ENCODE measurements around the gene FCF1. TPM values are rescaled to one million over a fixed set of nuclear protein-coding genes. Genes with fewer than 3 reads are reported as not detected.
A peak's percentile ranks its signal among the peaks of the same experiment; 100 is the strongest.

FCF1 gene
- polyA plus RNA-seq, 1 donor from 2014 or later: 39.8 TPM

- Histone ChIP-seq H3K27me3 (ENCODE audit: insufficient read depth, low read depth, low read length) (no peaks in the 10 kb centered on the region), H3K27ac (ENCODE audit: low read length) (no peak overlapping the region), H3K9me3 (ENCODE audit: low read length) (no peaks in the 10 kb centered on the region), H3K4me3 (ENCODE audit: low read length) (no peak overlapping the region), H3K4me2 (ENCODE audit: low read length) (no peak overlapping the region), H2AFZ (ENCODE audit: low read depth, low read length) (no peak overlapping the region), H3K9ac (ENCODE audit: low read length) (no peak overlapping the region), H3F3A (ENCODE audit: insufficient read depth, low read length, poor library complexity, severe bottlenecking) (no peaks in the 10 kb centered on the region), H3K36me3 (ENCODE audit: insufficient read depth, low read length) (no peaks in the 10 kb centered on the region), H4K20me1 (ENCODE audit: insufficient read depth) (no peaks in the 10 kb centered on the region), H3K9me2 (ENCODE audit: insufficient read depth, low read length) (no peaks in the 10 kb centered on the region), H3K79me2 (replicated peaks; ENCODE audit: insufficient read depth, low read length) (peaks cover 42% of the 10 kb centered on the region)
- TF ChIP-seq EP300 (conservative IDR thresholded peaks at IDR 0.05; ENCODE audit: poor library complexity, severe bottlenecking) (no peak), POLR2AphosphoS5 (IDR thresholded peaks at IDR 0.05) (no peak), TAF1 (IDR thresholded peaks at IDR 0.05; ENCODE audit: low read depth) (no peak), SMC3 (conservative IDR thresholded peaks at IDR 0.05; ENCODE audit: poor library complexity) (no peak)
Measured at GRCh38 chr14:74705613-74706500, 7.1 kb upstream of the FCF1 start.

- H2AFZ ChIP-seq (ENCODE audit: low read depth, low read length): no peak overlapping the region
- H3K27me3 ChIP-seq (ENCODE audit: insufficient read depth, low read depth, low read length): no peaks in the 10 kb centered on the region
- H3K4me2 ChIP-seq (ENCODE audit: low read length): no peak overlapping the region
- no peaks in the 10 kb centered on the region for H4K20me1 ChIP-seq (ENCODE audit: insufficient read depth)
- no peaks in the 10 kb centered on the region for H3K9me2 ChIP-seq (ENCODE audit: insufficient read depth, low read length)
- H3K9me3 ChIP-seq (ENCODE audit: low read length): no peaks in the 10 kb centered on the region
- H3K9ac ChIP-seq (ENCODE audit: low read length): no peak overlapping the region
- H3K36me3 ChIP-seq (ENCODE audit: insufficient read depth, low read length): no peaks in the 10 kb centered on the region
- H3F3A ChIP-seq (ENCODE audit: insufficient read depth, low read length, poor library complexity, severe bottlenecking): no peaks in the 10 kb centered on the region
- no peak for TF ChIP-seq EZH2 (IDR thresholded peaks at IDR 0.05; ENCODE audit: borderline replicate concordance, insufficient read depth, low read length, poor library complexity, severe bottlenecking)
- no peak for TF ChIP-seq POLR2AphosphoS5 (IDR thresholded peaks at IDR 0.05)
- TF ChIP-seq EP300 (conservative IDR thresholded peaks at IDR 0.05; ENCODE audit: poor library complexity, severe bottlenecking): no peak
- no peak for TF ChIP-seq MXI1 (conservative IDR thresholded peaks at IDR 0.05; ENCODE audit: poor library complexity, severe bottlenecking)
- no peak for TF ChIP-seq SMC3 (conservative IDR thresholded peaks at IDR 0.05; ENCODE audit: poor library complexity)
- TF ChIP-seq REST (IDR thresholded peaks at IDR 0.05; ENCODE audit: borderline replicate concordance): no peak
- TF ChIP-seq TAF1 (IDR thresholded peaks at IDR 0.05; ENCODE audit: low read depth): no peak
- TF ChIP-seq RAD21 (conservative IDR thresholded peaks at IDR 0.05): no peak
- TF ChIP-seq, protein P1, sequence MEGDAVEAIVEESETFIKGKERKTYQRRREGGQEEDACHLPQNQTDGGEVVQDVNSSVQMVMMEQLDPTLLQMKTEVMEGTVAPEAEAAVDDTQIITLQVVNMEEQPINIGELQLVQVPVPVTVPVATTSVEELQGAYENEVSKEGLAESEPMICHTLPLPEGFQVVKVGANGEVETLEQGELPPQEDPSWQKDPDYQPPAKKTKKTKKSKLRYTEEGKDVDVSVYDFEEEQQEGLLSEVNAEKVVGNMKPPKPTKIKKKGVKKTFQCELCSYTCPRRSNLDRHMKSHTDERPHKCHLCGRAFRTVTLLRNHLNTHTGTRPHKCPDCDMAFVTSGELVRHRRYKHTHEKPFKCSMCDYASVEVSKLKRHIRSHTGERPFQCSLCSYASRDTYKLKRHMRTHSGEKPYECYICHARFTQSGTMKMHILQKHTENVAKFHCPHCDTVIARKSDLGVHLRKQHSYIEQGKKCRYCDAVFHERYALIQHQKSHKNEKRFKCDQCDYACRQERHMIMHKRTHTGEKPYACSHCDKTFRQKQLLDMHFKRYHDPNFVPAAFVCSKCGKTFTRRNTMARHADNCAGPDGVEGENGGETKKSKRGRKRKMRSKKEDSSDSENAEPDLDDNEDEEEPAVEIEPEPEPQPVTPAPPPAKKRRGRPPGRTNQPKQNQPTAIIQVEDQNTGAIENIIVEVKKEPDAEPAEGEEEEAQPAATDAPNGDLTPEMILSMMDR (IDR thresholded peaks at IDR 0.05; ENCODE audit: poor library complexity, severe bottlenecking): no peak
- peaks cover 62% of the 10 kb centered on the region for H3K79me2 ChIP-seq (replicated peaks; ENCODE audit: insufficient read depth, low read length)
- H3K4me3 ChIP-seq (ENCODE audit: low read length): peak overlapping the region; percentile 19
- no peak overlapping the region for H3K27ac ChIP-seq (ENCODE audit: low read length)
Measured at GRCh38 chr14:74710480-74710879, 2.5 kb upstream of the FCF1 start.

Data from neural cell (in vitro differentiated cells).